HCEC 1CT (cell line): ENCODE measurements around the gene PDE3A.
"Not testable (repeated sequence)": the region's sequence is repeated elsewhere in the genome, so short reads cannot be mapped to it uniquely, and the experiment has no call there.

Experiments used
- DNase-seq: peaks from one replicate; pipeline ENCODE4 v3.0.0-alpha.2; 2017

The PDE3A gene

DNA sequence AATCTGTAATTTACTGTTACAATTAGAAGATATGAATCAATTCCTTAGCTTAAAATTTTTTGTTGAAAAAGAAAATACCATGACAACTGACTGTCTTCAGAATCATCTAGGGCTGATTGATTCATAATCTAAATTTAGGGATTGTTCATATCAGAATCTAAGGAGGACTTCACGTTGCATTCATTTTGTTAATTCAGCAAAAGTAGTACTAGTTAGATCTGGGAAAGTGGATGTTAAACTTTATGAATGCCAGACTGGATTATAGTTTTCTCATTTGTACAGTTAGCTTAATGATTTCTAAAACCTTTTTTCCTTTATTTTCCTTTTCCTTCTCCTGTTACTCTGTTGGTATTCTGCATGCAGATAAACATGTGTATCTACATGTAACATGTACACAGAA is 135.5 kb downstream of the PDE3A start:
- no peak for DNase-seq

DNA sequence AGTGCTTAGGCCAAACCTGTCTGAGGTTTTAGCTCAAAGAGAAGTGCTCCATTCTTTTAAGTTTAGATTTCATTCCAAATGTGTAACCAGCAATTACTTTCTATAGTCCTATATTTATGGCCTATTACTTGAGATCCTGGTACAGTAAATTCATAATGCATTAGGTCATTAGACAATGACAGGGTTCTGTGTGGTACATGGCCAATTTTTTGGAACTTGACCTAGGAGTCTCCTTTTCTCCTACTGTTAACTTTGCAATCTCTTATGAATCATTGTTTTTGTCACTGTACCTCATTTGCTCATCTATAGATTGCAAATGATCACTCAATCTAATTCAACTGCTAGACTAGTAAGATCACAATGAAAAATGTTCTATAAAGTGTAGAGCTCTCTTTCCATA is 136.7 kb downstream of the PDE3A start:
- peak; percentile 24 for DNase-seq

DNA sequence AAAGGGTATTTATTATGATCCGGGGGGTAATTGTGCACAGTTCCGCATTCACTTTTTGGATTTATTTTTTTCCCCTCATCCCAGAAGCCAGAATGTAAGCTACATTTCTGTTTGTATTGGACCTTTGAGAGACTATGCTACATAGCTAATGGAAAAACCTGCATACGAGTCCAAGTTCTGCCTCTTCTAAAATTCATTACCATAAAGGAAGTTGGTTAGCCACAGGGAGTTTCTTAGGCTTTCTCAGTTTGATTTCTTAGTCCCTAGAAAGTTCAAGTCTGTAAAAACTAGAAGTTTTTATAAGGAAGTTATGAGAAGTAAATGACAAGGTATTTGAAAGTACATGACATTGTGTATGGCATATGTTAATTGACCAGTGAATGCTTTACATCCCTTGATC is 138.7 kb downstream of the PDE3A start:
- DNase-seq = no peak

DNA sequence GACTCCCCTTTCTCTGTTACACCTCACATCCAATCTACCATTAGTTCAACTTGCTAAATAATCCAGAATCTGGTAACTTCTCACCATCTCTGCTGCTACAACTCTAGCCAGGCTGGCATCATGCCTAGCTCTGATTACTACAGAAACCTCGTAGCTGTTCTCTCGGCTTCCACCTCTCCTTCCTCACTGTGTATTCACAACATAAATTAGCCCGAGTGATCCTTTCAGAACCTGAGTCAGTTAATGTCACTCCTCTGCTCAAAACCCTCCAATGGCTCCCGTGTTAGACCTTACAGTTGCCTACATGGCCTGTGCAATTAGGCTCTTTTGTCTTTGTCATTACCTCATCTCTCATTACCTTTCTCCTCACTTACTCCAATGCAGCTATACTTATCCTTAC is 139.4 kb downstream of the PDE3A start:
- peak; percentile 22 for DNase-seq

DNA sequence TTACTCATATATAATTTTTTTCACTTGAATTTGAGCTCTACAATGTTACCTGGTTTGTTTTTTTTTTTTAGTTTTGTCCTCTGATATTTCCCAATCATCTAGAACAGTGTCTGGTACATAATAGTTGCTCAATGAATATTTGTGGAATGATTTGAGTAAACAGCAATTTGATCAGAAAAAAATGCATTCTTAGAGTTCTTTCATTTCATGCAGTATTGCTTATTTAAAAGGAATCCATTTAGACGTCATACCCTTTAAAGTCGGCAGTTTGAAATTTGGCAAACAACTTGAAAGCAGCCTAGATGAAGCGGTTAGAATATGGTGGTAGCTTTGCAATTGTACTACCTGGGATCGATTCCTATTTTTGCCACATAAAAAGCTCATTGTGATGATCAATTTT is 140.0 kb downstream of the PDE3A start:
- DNase-seq = peak; percentile 84

DNA sequence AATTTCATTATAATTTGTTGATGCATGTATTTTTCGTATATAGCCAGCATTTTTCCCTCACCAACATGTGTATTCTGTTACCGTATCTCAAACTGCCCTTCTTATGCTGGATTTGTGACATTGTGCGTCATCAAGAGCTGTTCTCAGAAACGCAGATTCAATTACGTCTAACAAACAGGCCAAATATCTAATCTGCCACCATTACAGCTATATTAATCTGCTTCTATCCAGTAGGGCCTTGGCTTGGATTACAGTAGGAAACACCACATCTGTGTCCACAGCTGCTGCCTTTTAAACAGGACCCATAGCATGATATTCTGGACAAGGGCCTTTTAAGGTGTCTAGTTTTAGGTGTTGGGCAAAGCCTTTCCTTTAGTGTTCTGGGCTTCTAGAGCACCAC is 140.6 kb downstream of the PDE3A start:
- no peak for DNase-seq

DNA sequence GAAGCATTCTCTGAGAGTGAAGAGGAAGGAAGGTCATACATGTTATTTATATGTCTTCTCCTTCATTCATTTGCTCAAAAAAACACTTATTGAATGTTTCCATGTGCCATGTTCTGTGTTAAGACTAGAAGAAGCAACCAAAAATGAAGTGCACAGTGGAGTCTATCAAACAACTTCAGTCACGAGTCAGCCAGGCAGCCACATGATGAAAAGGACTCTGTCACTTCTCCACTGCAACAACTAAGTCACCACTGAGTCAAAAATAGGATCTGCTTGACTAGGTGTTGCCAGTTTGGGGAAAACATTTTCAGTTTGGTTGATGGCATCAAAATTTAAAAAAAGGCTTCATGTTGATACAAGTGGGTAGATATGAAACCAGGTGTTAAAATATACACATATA is 142.5 kb downstream of the PDE3A start:
- DNase-seq = no peak

DNA sequence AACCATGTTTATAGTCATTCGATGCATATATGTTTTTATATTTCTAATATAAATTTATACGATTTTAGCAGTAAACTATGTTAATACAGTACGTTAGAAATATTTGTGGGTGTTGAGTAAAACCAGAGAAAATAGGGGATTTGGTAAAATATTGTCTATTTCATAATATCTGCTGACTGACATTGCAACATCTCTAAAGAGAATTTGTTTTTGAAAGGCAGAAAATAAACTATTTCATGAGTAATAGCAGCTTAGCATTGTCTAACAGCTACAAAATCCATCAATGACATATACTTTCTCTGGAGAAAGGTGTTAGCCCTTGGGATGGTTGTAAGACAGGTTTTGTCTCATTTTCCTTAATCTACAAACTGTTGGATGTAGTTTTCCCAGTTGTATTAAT is 144.9 kb downstream of the PDE3A start:
- DNase-seq = peak; percentile 57

DNA sequence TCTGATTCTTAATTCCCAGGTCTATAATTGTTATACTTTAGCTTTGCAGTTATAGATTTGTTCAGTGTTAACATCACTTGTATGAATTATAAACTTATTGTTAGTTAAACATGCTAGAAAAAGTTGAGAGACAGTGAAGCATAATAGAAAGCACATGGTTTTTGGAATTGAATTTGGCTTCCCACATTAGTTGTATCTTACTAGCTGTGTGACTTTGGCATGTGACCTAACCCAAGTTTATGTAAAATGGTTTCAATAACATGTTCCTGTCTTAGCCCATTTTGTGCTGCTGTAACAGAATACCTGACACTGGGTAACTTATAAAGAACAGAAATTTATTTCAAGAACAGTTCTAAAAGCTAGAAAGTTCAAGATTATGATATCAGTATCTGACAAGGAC is 146.3 kb downstream of the PDE3A start:
- no peak for DNase-seq

DNA sequence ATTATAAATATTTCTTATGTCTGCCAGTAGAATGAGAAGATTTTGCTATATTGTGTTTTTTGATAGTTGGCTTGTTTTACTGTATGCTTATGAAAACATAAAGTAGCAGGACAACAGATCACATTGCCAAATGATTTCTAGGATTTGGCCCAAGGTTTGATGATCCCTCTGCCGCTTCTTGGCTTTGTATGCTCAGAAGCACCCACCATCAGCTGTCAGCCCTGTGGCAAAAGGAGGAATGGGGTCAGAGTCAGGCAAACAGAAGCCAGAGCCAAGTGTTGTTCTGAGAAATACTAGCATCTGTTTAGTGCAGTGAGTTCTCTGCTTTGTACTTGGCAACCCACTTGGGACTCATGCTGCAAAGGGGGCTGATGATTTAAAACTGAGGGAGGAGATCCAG is 152.2 kb downstream of the PDE3A start:
- DNase-seq = no peak

DNA sequence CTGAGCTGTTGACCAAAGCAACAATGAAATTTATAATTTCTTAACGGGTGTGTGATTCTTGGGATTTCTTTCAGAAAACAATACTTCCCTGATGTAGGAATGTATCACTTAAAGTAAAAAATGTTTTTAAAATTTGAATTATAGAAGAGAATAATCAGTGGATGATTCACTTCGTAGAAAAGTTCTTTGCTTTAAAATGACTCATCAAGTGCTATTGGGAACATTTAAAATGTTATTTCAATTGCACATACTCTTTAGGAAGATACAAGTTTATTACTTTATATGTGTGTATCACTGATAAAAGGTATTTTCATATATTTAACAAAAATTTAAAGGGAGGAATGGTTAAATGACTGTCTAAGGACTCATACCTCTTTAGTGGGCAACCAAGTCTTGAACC is 155.3 kb downstream of the PDE3A start:
- DNase-seq = peak; percentile 39

DNA sequence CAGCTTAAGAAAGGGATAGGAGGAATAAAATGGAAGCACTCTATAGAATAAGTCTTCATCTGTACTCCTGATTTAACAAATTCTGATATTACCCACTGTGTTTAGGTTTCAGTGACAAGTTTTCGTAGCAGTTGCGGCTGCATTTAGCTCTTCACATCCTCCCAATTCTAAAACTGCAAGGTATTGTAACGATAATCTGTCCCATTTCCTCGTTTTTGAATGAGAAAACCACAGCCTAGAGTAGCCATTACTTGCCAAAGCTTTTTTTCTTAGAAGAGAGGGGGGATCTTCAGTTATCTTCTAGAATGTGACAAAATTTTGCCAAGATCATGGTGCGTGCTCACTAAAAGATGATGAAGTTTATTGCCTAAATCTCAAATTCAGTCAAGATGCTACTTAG is 155.8 kb downstream of the PDE3A start:
- DNase-seq = no peak

DNA sequence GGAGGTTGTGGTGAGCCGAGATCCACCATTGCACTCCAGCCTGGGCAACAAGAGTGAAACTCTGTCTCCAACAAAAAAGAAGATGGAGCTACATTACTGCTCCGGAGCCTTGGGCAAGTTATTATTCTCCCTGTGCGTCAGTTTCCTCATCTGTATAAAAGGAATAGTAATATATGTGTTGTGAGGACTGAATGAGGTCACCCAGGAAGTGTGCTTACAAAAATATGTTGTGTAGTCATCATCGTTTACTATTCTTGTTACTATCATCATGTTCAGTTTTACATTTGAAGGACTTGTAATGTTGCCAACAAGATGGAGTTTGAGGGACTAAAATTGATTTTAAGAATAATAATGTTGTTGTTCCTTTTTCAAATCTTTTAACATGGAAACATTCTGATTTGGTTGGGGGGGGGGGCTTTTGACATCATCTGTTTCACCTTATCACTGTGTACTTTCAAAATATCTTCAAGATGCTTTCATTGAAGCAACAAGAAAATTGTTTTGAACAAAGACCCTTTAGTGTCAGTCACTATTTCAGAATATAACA is 156.8 kb downstream of the PDE3A start:
- peak; percentile 22 for DNase-seq

DNA sequence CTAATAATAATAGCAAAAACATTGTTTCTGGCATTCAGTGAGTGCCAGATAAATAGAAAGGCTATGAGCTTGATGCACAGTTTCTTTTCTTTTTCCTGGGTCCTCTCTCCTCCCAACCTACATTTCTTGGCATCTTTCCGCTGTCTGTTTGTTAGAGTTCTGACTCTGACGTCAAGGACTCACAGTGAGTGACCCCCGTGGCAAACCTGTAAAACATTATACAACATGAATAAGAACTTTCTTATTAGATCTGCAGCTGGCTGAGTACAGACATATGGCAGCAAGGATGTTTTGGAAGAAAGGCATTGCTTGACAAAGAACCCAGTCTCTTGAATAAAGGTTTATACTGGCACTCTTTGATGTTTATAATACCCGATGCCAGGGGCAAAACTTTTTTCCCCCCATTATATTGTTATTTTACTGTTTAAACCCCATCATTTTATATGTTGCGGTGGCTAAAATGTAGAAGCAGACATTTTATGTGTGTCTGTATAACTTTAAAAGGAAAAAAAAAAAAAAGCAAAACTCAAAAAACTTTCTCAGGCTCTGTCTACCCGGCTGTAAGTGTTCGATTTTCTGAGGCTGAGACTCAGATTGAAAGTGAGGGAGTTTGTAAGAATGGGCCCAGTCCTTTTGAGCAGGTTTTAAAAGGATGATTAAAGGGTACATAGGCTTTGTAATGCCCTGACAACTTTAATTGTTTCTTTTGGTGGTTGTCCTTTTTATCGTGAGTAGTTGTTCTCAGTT is 159.3 kb downstream of the PDE3A start:
- no peak for DNase-seq

DNA sequence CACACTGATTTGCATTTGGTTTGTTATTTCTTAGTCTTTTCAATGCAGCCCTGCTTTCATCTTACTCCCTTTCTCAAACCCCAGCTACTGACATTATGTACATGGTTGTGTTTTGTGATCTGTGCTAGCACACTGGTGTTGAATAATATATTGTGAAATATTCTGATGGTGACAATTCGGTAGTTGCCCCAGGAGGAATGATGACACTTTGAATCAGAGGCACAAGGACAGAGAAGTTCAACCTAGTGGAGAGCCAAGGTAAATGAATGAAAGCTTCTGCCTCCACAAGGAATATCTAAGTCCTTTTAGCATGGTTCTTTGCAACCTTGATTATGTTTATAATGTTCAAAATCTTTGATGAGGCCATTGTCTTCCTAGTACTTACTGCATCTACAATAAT is 159.9 kb downstream of the PDE3A start:
- DNase-seq = no peak

DNA sequence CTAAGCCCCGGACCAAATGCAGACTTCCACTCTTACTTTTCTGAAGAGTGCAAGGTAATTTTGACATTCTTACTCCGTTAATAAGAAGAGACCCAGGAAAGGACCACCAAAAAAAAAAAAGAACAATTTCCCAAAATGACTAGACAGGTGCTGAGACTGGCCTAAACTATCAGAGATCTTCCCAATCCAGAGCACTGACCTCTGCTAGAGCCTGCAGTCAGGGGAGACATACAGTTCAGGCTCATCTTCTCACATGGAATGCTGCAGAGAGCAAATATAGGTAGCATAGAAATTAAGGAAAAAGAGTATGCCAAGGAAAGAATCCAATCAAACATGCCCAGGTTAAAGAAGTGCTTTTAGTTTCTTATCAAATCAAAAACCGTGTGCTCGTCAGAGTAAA is 177.9 kb downstream of the PDE3A start:
- DNase-seq = no peak

DNA sequence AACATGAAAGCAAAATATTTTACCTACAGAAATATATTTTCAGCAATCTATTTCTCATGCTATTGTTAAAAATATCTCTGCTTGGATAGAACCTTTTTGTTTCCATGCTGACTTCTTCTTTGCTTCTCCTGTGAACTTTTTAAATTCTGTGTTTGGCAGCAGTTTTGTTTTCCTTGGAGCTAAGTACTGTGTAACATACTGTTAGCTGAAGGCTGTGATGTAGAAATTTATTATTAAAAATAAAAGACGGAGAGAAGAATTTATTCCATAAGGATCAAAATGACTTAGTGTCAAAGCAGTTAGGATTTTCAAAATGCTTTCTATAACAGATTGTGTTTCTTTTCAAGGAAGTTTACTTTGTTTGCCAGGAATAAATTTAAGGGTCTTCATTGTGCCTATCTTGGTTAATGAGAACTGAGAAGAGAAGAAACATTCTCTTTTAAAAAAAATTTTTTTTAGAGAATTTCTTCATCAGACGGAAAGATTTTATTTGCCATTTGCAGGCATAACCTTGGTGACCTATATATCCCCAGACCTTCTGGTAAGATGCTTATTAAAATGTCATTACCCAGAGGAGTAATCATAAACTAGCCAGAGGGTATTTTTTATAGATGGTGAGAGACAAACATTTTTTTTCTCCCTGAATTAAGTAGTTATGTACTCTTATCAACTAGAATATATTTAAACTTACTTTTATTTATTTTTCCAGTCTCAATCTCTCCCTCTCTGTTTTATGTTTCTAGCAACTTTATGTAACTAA is 179.7 kb downstream of the PDE3A start:
- no peak for DNase-seq

DNA sequence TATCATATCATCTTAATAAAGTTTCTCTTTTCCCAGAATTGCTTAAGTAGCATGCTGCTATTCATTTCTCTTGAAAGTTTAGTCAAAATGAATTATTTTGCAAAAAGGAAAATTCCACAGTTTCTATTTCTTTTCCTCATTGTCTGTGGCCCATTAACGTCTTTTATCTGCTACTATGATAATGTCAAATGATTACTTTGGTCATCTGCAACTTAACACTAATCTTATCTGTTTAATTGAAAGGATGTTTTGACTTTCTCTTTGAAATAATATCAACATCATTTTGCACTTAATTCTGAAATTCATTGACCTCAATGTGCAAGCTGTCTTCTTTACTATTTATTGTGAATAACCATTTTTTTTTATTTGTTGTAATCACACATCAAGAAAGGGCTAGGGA is 180.3 kb downstream of the PDE3A start:
- DNase-seq = no peak

DNA sequence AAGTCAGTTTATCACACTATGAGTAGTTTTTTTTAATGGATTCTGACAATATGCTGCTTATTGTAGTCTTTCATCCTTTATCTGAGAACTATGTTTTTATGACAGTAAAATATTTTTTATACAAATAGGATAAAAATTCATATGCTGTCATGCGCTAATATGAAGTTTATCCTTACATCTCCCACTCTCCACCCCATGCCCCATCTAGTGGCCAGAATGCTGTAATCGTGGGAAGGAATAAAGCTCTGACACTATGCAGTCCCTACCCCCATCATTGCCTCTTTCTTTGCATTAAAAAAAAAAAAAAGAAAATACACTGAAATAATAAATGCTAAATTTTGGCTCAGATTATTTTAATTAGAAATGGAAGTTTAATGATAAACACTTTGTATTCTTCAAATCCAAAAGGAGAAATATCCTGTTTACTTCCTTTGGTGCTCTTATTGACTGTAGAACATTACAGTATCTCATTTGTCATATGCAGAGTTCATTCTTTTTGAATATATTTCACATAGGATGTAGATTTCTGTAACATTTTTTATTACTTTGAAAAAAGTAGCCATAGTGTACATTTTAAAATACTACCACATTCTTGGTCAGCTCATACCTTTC is 180.9 kb downstream of the PDE3A start:
- DNase-seq = peak; percentile 48

DNA sequence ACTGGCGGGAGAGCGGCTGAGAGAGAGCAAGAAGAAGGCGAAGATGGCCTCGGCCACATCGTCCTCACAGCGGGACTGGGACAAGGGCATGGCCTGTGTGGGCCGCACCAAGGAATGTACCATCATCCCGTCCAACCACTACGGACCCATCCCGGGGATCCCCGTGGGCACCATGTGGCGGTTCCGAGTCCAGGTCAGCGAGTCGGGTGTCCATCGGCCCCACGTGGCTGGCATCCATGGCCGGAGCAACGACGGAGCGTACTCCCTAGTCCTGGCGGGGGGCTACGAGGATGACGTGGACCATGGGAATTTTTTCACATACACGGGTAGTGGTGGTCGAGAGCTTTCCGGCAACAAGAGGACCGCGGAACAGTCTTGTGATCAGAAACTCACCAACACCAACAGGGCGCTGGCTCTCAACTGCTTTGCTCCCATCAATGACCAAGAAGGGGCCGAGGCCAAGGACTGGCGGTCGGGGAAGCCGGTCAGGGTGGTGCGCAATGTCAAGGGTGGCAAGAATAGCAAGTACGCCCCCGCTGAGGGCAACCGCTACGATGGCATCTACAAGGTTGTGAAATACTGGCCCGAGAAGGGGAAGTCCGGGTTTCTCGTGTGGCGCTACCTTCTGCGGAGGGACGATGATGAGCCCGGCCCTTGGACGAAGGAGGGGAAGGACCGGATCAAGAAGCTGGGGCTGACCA is 183.6 kb downstream of the PDE3A start:
- DNase-seq = not testable (repeated sequence)

DNA sequence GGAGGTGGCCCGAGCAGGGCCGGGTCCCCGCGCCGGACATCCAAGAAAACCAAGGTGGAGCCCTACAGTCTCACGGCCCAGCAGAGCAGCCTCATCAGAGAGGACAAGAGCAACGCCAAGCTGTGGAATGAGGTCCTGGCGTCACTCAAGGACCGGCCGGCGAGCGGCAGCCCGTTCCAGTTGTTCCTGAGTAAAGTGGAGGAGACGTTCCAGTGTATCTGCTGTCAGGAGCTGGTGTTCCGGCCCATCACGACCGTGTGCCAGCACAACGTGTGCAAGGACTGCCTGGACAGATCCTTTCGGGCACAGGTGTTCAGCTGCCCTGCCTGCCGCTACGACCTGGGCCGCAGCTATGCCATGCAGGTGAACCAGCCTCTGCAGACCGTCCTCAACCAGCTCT is 184.2 kb downstream of the PDE3A start:
- DNase-seq = not testable (repeated sequence)

DNA sequence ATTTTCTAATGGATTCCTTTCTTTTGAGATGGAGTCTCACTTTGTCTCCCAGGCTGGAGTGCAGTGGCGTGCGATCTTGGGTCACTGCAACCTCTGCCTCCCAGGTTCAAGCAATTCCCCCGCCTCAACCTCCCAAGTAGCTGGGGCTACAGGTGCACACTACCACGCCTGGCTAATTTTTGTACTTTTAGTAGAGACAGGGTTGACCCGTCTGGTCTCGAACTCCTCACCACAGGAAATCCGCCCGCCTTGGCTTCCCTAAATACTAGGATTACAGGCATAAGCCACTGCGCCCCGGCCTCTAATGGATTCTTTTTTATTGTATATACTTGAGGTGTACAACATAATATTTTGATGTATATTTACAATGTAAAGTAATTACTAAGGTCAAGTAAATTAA is 186.7 kb downstream of the PDE3A start:
- no peak for DNase-seq

DNA sequence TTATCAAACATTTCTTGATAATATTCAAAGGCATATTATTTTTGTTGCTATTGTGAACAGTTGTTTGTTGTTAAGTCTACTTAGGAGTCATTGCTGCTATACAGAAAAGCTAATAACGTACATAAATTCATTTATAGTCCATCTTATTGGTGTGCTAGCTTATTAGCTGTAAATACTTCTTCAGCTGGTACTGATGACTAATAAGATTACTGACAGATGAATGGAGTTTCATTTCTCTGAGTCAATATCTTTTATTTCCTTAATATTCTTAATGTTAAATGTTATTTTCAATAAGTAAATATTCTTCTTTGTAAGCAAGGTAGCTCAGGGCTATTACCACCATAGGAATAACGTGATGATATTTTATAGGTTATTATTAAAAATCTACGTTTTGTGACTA is 187.4 kb downstream of the PDE3A start:
- peak; percentile 9 for DNase-seq
